Gastrocnemius medialis (tissue), 4 donors: ENCODE results near the gene RAPGEF2.

Source experiments
- CTCF ChIP-seq, 5 experiments: fragments of 450-650 bp in 3 of 5; fragments of 200-600 bp in 2 of 5; sonication (generic) in 2 of 5; IDR thresholded peaks in 4 of 5; conservative IDR thresholded peaks in 1 of 5; 1 replicate in 4 of 5; 2 replicates in 1 of 5; pipeline ENCODE4 v1.5.1; 2016 to 2019; ENCODE audit warnings: antibody characterized with exemption in 5 of 5, mild to moderate bottlenecking in 3 of 5, moderate library complexity in 3 of 5
- POLR2A ChIP-seq, 2 donors: fragments of 450-650 bp; IDR thresholded peaks; one replicate each; pipeline ENCODE4 v1.6.1; 2017; ENCODE audit warnings: antibody characterized with exemption in 2 of 2, mild to moderate bottlenecking in 2 of 2, moderate library complexity in 2 of 2

DNA sequence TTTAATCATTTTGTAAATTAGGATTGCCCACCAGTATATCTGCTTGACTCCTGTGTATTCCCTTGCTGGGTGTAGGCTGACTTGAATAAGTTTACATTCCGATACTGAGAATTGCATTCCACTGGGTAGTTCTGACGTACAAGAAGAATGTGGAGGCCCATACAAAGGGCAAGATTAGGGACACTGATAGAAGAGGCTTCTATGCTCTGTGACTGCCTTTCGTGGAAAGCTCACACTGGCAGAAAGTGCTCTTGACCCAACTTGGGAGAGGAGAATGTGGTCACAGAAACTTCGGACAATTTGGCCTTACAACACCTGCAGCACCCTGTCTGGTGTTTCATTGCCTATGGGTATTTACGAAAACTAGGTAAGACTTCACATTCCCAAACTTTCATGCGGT is 126.3 kb downstream of the RAPGEF2 start:
- TF ChIP-seq CTCF (IDR thresholded peaks at IDR 0.05 in 4 of 5, conservative IDR thresholded peaks at IDR 0.05 in 1 of 5) = no peak
- no peak for TF ChIP-seq POLR2A (IDR thresholded peaks at IDR 0.05)
